GM21390 (cell line): Measurements from ENCODE around the gene IL1RN.
A peak's percentile ranks its signal among the peaks of the same experiment; 100 is the strongest.

ENCODE experiments used
- ATAC-seq: cut with Tn5 transposase; IDR thresholded peaks from one replicate; pipeline ENCODE4 v1.9.1; 2021; ENCODE audit not compliant: unreplicated experiment

Gene IL1RN

GRCh38 chr2:113156278-113157117 is 29.1 kb downstream of the IL1RN start:
- ATAC-seq: no peak

GRCh38 chr2:113157118-113157896 is 29.9 kb downstream of the IL1RN start:
- peak; percentile 74 for ATAC-seq

- no peak for ATAC-seq
Observed at GRCh38 chr2:113157897-113158753, 30.7 kb downstream of the IL1RN start.

GRCh38 chr2:113158884-113159553 is 31.6 kb downstream of the IL1RN start:
- ATAC-seq: no peak

GRCh38 chr2:113160248-113160647 is 32.9 kb downstream of the IL1RN start:
- ATAC-seq: no peak

- ATAC-seq: no peak
Observed at GRCh38 chr2:113160962-113161361, 33.6 kb downstream of the IL1RN start.

- ATAC-seq: no peak
Observed at GRCh38 chr2:113162173-113162572, 34.8 kb downstream of the IL1RN start.

GRCh38 chr2:113162869-113163268 is 35.5 kb downstream of the IL1RN start:
- ATAC-seq: no peak

GRCh38 chr2:113164215-113164929 is 37.0 kb downstream of the IL1RN start:
- ATAC-seq: no peak

GRCh38 chr2:113164930-113165585 is 37.7 kb downstream of the IL1RN start:
- no peak for ATAC-seq

- no peak for ATAC-seq
Observed at GRCh38 chr2:113166187-113166645, 38.8 kb downstream of the IL1RN start.

- no peak for ATAC-seq
Observed at GRCh38 chr2:113167115-113167932, 39.9 kb downstream of the IL1RN start.

- no peak for ATAC-seq
Observed at GRCh38 chr2:113167962-113168340, 40.6 kb downstream of the IL1RN start.

- no peak for ATAC-seq
Observed at GRCh38 chr2:113169002-113169530, 41.7 kb downstream of the IL1RN start.

GRCh38 chr2:113169586-113169985 is 42.2 kb downstream of the IL1RN start:
- no peak for ATAC-seq

- no peak for ATAC-seq
Observed at GRCh38 chr2:113171334-113172075, 44.1 kb downstream of the IL1RN start.

- ATAC-seq: no peak
Observed at GRCh38 chr2:113172721-113173541, 45.5 kb downstream of the IL1RN start.
